Stimulated activated CD4-positive, alpha-beta T cell treated with anti-CD3 and anti-CD28 coated beads, TNF-alpha, amount 100 ng/mL, for 4 hours (primary cell): ENCODE results near the gene NCL.
"Not testable (repeated sequence)": the region's sequence is repeated elsewhere in the genome, so short reads cannot be mapped to it uniquely, and the experiment has no call there.

Experiments used
- DNase-seq, 3 experiments: peaks; one replicate each; pipeline ENCODE4 v3.0.0-alpha.2; 2020; ENCODE audit warnings: low read depth in 3 of 3

NCL gene

GRCh38 chr2:231405601-231406367 lies 58.5 kb downstream of the NCL start:
- DNase-seq = peak in 1 of 3 experiments; percentile 13

DNA sequence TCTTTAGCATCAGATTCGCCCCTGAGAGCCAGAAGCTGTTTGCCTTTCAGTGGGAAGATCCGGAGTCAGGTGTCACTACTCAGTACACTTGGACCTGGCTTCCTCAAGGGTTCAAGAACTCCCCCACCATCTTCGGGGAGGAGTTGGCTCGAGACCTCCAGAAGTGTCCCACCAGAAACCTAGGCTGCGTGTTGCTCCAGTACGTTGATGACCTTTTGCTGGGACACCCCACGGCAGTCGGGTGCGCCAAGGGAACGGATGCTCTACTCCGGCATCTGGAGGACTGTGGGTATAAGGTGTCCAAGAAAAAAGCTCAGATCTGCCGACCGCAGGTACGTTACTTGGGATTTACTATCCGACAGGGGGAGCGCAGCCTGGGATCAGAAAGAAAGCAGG lies 60.1 kb downstream of the NCL start:
- not testable (repeated sequence) for DNase-seq
